ENCODE results near the gene ADGRF5.

The ADGRF5 gene

DNA sequence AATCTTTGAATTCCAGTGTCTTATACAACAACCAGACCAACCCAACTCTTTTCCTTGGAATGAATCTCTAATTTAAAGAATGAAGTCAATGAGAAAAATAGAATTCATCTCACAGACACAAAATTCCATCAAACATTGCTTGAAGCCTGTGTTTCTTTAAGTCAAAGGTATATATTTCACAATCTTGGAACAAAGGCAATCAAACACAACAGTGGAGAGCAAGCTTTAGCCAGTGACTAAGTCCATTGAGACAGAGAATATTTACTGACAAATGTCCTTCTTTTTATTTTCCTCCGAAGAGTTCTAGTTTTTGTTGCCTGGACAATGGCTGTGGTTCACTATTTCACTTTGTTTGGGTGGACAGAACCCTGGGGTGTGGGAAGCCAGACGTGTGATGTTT is 92.8 kb downstream of the ADGRF5 start:
- no peak for DNase-seq (ENCODE audit: low spot score)

GRCh38 chr6:46821458-46821881 is 100.3 kb downstream of the ADGRF5 start:
- DNase-seq (ENCODE audit: low spot score): no peak

- no peak for DNase-seq (ENCODE audit: low spot score)
Observed at GRCh38 chr6:46819561-46819960, 102.2 kb downstream of the ADGRF5 start.

- DNase-seq (ENCODE audit: low spot score): no peak
Observed at GRCh38 chr6:46816626-46817025, 105.1 kb downstream of the ADGRF5 start.

GRCh38 chr6:46815130-46815529 is 106.6 kb downstream of the ADGRF5 start:
- DNase-seq (ENCODE audit: low spot score): no peak

GRCh38 chr6:46808806-46809205 is 112.9 kb downstream of the ADGRF5 start:
- DNase-seq (ENCODE audit: low spot score): no peak

Measured in COLO829 (cell line).